SKM-1 treated with dmso at 0.1 percent for 144 hours (cell line): Measurements from ENCODE around the gene ARX.

Source experiments
- DNase-seq: peaks from one replicate; lab custom pipeline; 2025; ENCODE audit not compliant: unreplicated experiment; lab: John Stamatoyannopoulos, UW

The ARX gene

DNA sequence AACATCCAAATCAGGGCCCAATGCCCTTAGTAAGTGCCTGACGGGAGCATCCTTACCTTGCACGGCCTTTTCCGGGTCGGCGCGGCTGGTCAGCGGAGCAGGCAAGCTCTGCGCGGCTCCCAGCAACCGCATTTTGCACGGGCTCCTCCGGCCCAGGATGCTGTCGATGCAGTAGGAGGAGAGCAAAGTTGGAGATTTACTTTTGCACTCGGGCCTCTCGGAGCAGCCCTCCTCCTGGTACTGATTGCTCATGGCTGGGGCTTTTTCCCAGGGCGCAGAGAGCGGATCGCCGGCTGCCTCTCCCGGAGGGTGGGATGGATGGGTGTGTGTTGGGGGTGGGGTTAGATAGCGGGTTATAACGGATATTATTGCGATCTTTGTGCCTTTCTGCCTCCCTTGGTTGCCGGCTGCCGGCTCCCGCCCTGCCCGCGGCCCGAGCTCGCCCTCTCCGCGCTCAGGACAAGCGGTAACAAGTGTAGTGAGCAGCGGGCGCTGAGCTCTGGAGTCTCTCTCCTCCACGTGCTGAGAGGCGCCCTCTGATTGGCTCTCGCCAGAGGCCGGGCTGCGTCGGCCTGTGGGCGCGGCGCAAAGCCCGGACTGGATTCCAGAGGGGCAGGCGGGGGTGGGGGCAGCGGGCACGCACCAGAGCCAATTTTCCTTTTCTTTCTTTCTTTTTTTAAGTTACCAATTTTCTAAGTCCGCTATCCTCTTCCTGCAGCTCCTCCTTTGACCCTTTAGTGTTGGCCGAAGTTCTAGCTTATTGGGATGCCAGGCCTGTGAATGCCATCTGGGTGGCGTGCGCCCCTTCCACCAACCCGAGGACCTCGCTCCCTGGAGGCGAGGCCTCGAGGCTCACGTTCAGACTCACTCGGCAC is at the start of gene ARX:
ARX (minus strand) TSS at position 480 of the 875 bp plus-strand sequence; CDS start at position 252, 228 bp downstream.
- no peak for DNase-seq

DNA sequence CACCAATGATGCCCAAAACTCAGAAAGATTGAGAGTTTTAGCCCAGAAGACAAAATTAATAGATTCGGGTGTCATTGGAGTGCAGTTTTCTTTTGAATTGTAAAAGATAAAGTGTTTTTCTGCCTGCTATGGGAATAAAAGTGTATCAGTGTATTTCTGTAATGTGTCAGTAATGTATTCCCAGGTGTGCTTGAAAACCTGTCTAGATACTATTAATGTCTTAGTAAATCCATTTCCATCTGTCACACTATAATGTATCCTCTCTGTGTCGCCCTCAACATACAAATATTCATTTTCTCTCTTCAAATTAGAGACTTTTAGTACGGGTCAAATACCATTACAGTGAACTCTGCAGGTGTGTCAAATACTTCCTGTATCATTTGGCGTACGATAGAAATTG is 43.5 kb upstream of the ARX start:
- no peak for DNase-seq

DNA sequence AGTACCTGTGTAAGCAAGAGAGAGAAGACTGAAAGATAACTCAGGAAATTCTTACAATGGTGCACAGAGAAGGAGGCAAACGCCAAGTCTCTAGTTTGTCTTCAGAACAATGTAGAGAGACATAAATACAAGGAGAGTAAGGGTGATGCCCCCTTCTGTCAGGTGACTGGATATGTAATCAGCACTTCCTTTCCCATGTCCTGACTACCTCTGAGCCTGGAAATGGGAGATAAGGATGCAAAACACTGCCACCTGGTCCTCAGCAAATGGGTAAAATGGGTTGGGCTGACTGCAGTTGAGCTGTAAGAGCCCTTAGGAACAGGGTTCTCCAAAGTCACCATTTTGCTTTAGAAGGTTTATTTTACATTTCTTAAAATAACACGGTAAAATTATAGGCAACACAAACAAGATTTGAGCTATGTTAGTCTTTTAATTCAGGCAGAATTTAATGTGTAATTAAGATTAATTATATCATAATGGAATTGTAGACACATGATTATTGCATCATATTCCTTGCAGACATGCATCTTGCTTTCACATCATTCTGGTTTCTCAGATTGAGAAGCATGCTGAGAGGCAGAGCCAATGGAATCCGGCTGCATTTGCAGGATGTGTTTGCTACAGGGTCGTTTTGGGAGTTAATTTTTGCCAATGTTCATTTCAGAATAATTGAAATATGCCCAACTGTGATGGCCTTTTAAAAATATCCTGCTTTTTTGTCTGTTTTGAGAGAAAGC is 37.2 kb upstream of the ARX start:
- DNase-seq: no peak

DNA sequence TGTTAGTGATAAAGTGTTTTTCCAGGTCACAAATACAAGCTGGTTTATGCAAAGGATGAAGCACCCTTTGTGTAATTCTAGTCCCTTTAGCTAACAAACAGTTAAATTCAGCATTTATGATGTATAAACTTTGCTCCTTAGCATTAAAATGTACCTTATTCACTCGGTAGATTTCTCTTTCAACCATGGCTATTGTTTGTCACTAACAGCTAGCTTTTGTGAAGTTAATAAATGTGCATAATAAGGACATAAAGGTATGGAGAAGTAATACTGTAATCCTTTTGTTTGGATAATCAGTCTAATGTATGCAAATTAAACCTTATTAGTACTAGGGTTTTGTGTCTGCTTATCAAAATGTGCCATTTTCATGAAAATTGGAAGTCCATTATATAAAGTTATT is 34.2 kb upstream of the ARX start:
- DNase-seq: no peak

DNA sequence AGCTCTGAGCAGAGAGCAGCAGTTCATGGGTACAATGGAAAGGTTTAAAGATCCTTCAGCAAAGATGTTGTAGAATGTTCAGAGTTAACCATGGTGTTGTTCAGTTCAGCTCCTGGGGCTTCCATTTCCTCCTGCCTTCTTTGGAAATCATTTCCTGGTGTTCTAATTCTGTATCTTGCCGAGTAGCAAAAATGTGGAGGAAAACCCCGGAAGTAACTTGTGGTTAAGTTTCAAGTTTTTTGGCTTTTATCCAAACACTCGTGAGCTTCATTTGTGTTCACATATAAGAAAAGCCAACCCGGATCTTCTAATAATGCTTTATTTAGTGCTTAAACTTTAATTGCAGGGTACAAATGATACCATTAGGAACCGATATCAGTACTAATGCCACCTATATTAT is 33.6 kb upstream of the ARX start:
- DNase-seq: no peak

DNA sequence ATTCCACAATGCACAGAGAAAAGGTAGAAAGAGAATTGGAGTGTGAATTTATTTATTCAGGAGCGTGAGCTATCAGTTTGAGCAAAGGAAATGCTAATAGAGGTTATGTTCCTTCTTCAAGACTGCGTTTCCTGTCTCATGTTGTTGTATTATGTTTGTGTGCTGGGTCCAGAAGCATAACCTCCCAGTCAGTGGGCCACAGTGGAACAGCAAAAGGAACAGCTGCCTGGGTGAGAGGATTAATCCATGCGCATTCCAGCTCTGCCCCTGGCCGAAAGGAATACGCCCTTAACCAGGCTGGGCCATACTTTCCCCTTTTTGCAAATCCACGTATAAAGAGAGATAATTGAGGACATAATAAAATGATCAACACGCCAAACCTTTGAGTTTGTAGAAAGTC is 32.4 kb upstream of the ARX start:
- DNase-seq: no peak

DNA sequence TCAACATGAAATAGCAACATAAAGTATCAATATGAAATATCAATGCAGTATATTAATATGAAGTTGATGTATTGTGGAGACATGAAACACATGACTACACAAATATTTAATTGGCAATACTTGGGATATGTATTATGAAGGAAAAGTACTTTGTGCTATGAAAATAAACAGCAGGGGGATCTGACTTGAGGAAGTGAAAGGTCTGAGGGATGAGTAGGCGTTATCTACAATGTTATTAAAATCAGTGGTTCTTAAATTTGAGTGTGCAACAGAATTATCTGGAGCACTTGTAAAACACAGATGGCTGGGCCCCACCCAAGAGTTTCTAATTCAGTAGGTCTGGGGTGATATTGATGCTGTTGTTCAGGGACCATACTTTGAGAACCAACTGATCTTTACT is 27.4 kb upstream of the ARX start:
- no peak for DNase-seq

DNA sequence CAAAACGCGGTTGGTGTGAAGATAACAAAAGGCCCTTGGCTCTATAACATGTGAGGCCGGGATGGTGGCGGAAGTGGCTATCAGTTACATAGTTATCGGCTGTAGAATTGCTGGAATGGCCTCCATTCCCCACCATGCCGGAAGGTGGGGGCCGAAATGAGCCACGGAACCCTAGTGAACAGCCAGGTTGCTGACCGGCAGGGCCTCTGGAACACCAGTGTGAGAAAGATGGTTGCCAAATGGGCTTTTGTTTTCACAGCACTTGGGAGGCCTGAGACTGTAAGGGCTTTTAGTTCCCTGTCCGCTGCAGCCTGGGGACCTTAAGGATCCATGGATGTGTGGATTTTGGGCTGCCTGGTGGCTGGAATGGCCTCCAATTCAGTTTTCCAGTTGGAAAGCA is 23.3 kb upstream of the ARX start:
- DNase-seq: no peak

DNA sequence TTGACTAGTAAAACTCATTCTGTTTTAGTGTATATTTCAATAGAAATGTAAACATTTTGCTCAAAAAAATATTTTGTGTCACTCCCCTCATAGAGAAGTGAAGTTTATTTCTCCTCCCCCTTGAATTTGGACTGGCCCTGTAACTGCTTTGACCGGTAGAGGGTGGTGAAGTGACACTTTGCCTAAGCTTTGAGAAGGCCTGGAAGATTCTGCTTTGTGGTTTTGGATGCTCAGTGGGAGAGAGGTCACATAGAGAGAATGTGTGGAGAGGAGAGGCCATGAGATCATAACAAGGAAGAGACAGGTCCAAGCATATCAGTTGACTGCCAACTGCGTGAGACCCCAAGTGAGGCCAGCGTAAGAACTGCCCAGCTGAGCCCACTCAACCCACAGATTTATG is 19.1 kb upstream of the ARX start:
- no peak for DNase-seq

DNA sequence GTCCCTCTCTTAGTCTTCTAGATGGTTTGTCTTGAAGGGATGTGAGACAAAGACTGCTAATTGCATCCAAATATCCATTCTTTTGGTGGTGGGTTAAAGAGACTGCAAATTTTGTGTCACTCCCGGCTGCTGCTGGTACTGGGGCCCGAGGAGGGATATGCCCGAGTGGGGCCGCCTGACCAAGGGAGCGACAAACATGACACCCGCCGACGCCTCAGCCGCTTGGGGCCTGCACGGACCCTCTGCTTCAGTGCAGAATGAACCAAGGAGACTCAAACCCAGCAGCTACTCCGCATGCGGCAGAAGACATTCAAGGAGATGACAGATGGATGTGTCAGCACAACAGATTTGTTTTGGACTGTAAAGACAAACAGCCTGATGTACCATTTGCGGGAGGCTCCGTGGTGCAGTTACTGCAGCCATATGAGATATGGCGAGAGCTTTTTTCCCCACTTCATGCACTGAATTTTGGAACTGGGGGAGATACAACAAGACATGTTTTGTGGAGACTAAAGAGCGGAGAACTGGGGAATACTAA is 13.6 kb upstream of the ARX start:
- no peak for DNase-seq

DNA sequence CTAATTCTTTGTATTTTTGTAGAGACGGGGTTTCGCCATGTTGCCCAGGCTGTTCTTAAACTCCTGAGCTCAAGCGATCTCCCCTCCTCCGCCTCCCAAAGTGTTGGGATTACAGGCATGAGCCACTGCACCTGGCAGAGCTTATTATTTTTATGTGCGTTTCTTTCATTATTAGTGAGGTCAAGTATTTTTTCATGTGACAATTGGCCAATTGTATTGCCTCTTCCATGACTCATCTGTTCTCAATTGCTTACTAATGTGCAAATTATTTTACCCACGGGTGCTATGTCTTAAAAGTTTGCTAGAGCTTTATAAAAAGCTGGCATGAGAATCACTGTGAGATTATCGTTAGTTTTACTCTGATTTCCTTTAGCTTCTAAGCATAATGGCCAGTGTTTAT is 13.0 kb upstream of the ARX start:
- DNase-seq: no peak

DNA sequence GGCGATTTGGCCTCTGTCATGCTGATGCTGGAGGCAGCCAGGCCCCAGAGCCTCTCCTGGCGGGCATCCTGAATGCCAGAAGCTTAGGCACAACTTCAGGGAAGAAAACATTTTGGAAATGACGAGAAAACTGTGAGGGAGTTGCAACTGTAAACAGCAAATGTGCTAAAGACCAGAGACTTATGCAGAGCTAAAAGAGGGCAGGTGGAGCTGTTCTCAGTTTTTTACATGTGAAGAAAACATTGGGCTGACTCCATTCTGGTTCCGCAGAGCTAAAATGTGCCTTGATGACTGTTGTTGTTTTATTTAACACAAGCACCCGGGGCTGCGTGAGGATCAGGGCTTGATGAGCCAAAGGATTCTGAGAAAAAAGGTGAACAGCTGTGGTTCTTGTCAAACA is 10.8 kb upstream of the ARX start:
- no peak for DNase-seq

DNA sequence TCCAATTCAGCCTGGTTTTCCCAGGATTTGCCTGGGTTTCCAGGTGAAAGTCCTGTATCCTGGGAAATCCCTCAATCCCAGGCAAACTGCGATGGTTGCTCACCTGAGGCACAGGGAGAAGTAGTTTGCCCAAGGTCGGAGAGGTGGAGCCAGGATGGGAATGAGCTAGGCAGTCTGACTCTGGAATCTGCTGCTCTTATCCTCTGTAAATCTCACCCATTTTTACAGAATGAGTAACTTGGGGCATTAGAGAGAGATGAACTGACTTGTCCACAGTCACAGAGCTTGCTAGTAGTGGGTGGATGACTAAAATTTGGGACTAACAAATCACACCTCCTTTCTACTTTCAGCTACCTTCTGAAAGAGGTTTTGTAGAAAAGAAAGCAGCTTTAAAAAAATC is 9.8 kb upstream of the ARX start:
- DNase-seq: no peak

DNA sequence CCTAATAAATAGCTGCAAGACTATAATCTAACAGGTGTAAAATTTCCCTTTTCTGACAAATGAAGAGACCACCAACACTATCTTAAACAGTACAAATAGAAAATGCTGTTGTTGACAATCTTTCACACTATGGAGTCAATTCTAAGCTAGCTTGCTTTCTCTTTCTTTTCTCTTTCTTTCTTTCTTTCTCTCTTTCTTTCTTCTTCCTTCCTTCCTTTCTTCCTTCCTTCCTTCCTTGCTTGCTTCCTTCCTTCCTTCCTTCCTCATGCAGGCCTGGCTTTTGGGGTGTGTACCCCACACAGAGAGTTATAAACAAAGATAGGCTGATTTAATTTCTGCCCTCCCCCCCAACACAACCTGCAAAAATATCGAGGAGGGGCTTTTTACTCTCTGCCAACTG is 8.1 kb upstream of the ARX start:
- no peak for DNase-seq

DNA sequence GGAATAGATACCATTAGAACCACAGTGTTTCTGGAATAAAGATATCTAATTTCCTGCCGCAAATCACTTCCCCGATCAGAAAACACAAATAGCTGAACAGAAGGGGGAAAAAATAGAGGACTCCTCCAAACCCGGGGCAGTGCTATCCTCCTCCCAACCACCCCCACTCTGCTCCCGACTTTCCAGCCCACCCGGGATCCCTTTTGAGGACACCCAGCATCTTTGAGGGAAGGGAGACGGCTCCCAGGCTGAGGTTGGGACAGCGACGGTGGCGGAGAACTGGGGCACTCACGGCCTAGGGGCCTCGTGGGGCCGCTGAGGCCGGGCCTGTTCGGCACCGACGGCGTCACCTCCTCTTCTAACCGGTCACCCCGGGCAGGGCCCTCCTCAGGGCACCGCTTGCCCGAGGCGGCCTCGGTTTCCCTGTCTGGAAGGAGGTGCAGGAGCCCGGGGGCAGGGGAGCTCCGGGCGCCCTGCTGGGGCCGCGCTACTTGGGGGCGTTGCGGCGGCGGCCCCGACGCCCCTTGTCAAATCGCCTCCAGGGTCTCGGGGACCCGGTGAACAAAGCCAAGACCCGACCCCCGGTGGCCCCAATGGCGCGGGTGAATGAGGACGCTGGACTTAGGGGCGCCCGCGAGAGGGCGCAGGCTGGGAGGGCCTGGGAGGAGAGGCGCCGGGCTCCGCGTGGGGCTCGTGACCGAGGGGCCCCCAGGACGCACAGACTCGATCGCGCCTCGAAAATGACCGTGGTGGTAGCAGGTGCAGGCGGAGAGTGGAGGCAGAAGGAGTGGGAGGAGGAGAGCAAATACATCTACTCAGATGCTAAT is 6.9 kb upstream of the ARX start:
- DNase-seq: no peak

DNA sequence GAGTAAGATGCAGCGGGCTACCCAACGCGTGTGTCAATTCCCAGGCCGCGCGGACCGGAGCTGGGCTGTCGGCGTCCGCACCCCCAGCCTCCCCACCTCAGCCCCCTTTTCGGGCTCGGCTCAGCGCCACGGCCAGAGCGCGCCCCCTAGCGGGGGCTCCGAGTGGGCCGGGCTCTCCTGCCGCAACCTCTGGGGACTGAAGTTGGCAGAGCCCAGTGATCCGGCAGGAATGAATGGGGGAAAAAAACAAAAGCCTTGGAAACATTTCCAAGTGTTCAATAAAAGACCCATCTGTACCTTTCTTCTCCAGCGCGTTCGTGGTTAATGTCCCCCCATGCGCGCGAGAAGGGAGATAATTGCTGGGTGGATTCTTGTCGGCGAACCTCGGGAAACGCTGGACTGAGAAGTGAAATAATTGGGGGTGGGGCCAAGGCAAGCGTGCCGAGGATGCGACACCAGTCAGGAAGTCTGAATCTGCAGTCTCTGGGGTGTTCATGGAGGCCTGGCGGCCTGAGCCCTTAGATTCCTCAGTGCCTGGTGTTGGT is 5.2 kb upstream of the ARX start:
- DNase-seq: no peak

DNA sequence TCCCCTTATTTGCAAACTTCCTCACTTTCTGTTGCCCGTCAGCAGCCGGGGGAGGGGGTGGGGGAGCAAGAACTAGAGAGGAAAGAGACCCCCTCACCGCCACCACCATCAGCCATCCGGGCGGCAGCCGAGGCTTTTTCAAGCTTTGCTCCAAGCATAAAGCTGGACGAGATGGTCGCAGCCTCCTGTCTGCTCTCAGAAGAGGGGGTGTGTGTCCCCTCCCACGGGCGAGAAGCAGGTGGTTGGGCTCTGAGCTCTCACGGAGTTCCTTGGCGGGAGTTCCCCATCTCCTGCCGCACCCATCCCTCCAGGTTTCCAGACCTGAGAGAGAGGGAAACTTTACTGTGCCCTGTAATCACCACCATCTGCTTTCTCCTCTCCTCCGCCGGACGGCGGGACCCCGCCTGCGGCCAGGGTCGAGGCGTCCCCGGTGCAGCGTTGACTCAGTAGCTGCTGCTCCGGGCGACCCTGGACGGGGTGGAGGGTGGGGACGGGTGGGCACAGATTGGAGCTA is 4.7 kb upstream of the ARX start:
- DNase-seq: no peak

DNA sequence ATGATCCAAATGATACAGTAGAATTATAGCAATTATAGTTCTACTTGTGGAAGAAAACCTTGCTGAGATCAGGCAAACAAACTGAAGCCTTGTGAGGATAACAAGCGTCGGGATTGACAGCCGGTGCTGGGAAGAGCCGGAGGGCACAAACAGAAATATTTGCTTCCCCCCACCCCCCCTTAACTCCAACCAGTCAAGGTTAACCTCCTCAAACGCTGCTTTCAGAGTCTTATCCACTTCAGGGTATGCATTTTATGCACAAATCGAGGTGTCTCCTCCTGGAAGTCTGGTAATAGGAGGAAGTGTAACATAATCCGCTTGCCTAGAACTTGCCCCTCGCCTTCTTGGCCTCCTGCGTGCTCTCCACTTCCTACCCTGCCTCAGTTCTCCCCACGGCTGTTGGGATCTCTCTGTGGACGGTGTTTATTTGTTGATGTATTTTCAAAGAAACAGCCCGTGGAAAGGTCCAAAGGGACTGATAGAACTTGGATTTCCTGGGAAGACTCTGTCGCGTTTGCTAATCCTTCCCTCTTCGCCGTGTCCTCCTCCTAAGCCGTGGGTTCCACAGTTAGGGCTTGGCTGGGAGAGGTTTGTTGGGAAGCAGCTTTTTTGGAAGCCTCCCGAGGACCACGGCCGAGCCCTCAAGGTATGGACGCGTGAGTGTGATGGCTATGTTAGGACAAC is 4.1 kb upstream of the ARX start:
- DNase-seq: no peak

DNA sequence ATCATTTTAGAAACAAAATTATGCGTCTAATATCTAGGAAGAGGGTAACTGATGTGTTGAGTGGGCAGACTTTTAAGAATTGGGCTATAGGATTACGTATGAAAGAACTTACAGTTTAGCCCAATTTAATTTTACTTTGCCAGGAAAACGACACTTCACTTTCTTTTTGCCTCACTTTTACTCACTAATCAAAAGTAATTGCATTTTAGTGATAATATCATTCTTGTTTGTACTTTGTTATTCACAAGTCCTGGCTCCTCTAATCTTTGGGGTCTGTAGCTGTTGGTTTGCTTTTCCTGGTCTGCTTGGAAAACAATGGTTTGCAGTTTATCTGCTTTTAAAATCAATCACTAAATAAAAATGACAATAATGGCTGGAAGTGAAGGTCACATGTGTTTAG is 2.9 kb upstream of the ARX start:
- no peak for DNase-seq

DNA sequence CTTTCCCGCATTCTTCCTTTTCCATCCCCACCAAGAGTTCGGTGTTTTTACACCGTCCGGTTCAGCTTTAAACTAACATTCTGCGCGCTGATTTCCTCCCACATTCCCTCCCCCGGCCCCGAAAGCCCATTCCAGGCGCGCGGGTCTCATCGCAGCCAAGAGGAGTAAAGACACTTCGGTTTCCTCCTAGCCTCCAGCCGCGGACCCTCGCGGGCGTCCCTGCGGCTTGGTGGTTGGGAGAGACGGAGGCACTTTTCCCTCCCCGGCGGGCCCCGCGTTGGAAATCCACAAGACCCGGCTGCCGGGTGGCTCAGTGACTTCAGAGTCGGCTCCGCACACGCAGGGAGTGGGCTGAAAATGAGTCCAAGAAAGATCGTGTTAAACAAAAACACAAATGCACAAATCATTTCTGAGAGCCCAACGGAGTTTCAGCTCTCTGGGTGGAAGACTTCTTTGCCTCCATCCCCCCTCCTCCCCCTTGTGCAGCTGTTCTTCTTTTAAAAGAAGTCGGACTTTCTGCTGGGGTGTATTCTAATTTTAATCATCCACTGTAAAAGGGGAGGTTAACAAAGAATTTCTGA is 2.0 kb upstream of the ARX start:
- DNase-seq: no peak
